ENCODE results near the gene SIGLEC9.

Gene SIGLEC9

DNA sequence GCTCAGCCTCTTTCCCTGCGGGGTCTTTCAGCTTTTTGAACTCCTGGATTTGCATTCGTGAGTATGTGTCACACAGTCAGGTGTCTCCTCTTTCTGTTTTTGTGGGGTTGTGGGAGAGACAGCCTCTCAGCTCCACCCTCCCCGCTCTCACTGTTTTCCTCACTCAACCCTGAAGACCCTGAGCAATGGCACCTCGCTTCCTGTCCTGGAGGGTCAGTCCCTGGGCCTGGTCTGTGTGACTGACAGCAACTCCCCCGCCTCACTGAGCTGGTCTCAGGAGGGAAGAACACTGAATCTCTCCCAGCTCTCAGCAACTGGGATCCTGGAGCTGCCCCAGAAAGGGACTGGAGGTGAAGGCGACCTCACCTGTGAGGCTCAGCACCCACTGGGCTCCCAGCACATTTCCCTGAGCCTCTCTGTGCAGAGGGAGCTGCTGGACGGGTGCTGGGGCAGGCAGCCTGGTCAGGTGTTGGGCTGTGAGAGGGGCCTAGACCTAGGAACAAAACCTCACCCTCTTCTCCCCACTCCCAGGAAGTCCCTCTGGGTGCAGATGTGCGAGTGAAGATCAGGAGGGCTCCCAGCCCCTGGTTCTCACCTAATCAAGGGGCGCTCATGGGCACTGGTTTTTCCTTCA lies 13.2 kb downstream of the SIGLEC9 start:
- H2AFZ ChIP-seq (ENCODE audit: insufficient read depth, low read length, poor library complexity) = no peak overlapping the region
- H2AK5ac ChIP-seq (ENCODE audit: low read length) = no peak overlapping the region
- no peaks in the 10 kb centered on the region for H3K79me2 ChIP-seq (ENCODE audit: control insufficient read depth, insufficient read depth, low read length, poor library complexity)
- H3K9me3 ChIP-seq (ENCODE audit: insufficient read depth, low read depth, low read length) = peaks cover 4% of the 10 kb centered on the region
- no CpG with 5 or more reads among the region's 9 CpGs for WGBS (ENCODE audit: extremely low coverage, insufficient coverage, insufficient read length)
- no peak overlapping the region for H4K8ac ChIP-seq (ENCODE audit: low read depth, low read length)
- no peak overlapping the region for H3K14ac ChIP-seq (ENCODE audit: low read length)
- no peak overlapping the region for H3K23ac ChIP-seq (ENCODE audit: low read length)
- H3K79me1 ChIP-seq (ENCODE audit: low read length) = no peaks in the 10 kb centered on the region
- no peak overlapping the region for H3K4me2 ChIP-seq (ENCODE audit: low read length)
- H3K4me3 ChIP-seq (ENCODE audit: low read depth, low read length) = no peak overlapping the region
- H3K27me3 ChIP-seq (ENCODE audit: insufficient read depth, low read length) = no peaks in the 10 kb centered on the region
- H4K91ac ChIP-seq (ENCODE audit: low read depth, low read length) = no peak overlapping the region
- no peak overlapping the region for H3K4ac ChIP-seq (ENCODE audit: low read depth, low read length)
- H3K9ac ChIP-seq (ENCODE audit: low read length) = no peak overlapping the region
- no peak overlapping the region for H2BK12ac ChIP-seq (ENCODE audit: low read length)
- H2BK120ac ChIP-seq (ENCODE audit: insufficient read depth, low read length, poor library complexity) = no peak overlapping the region
- H3K36me3 ChIP-seq (ENCODE audit: control insufficient read depth in 1 of 2, insufficient read depth in 2 of 2, low read length in 2 of 2) = no peaks in the 10 kb centered on the region
- no peaks in the 10 kb centered on the region for H3K4me1 ChIP-seq (ENCODE audit: control insufficient read depth in 1 of 2, insufficient read depth in 2 of 2, low read length in 2 of 2)
- H3K27ac ChIP-seq (ENCODE audit: low read depth, low read length) = no peak overlapping the region
- H4K12ac ChIP-seq (ENCODE audit: low read depth, low read length) = no peak overlapping the region
- H2BK5ac ChIP-seq (ENCODE audit: low read depth, low read length, poor library complexity) = no peak overlapping the region
- no peak for DNase-seq
- no peak overlapping the region for H3K18ac ChIP-seq (ENCODE audit: low read length)

DNA sequence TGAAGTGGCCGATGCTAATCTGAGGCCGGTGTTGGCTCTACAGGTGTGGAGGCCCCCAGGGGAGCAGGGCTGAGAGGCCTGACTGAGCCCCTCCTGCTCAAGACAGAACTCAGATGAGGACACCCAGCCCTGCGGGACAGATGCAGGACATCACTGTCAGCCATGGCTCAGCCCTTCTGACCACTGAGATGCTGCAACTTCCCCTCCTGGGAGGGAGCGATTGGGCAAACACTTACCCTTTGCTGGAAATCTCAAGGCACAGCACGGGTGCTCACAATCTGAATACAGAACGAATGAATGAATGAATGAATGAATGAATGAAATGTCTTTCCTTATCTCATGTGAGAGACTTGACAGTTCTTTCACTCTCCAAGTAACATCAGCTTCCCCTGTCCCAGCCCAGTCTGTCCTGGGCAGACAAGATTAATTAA lies 13.9 kb downstream of the SIGLEC9 start:
- no peak overlapping the region for H2BK120ac ChIP-seq (ENCODE audit: insufficient read depth, low read length, poor library complexity)
- no peaks in the 10 kb centered on the region for H3K79me1 ChIP-seq (ENCODE audit: low read length)
- H4K91ac ChIP-seq (ENCODE audit: low read depth, low read length) = no peak overlapping the region
- H3K9ac ChIP-seq (ENCODE audit: low read length) = no peak overlapping the region
- H3K27ac ChIP-seq (ENCODE audit: low read depth, low read length) = no peak overlapping the region
- H3K18ac ChIP-seq (ENCODE audit: low read length) = no peak overlapping the region
- no peaks in the 10 kb centered on the region for H3K4me1 ChIP-seq (ENCODE audit: control insufficient read depth in 1 of 2, insufficient read depth in 2 of 2, low read length in 2 of 2)
- no peak overlapping the region for H3K4ac ChIP-seq (ENCODE audit: low read depth, low read length)
- H3K36me3 ChIP-seq (ENCODE audit: control insufficient read depth in 1 of 2, insufficient read depth in 2 of 2, low read length in 2 of 2) = no peaks in the 10 kb centered on the region
- peaks cover 4% of the 10 kb centered on the region for H3K9me3 ChIP-seq (ENCODE audit: insufficient read depth, low read depth, low read length)
- no CpG with 5 or more reads among the region's 6 CpGs for WGBS (ENCODE audit: extremely low coverage, insufficient coverage, insufficient read length)
- peak in 1 of 2 donors; percentile 30 for DNase-seq
- no peak overlapping the region for H4K8ac ChIP-seq (ENCODE audit: low read depth, low read length)
- H3K23ac ChIP-seq (ENCODE audit: low read length) = no peak overlapping the region
- H4K12ac ChIP-seq (ENCODE audit: low read depth, low read length) = no peak overlapping the region
- H3K4me3 ChIP-seq (ENCODE audit: low read depth, low read length) = no peak overlapping the region
- no peaks in the 10 kb centered on the region for H3K79me2 ChIP-seq (ENCODE audit: control insufficient read depth, insufficient read depth, low read length, poor library complexity)
- H2BK12ac ChIP-seq (ENCODE audit: low read length) = no peak overlapping the region
- no peaks in the 10 kb centered on the region for H3K27me3 ChIP-seq (ENCODE audit: insufficient read depth, low read length)
- no peak overlapping the region for H3K4me2 ChIP-seq (ENCODE audit: low read length)
- no peak overlapping the region for H2BK5ac ChIP-seq (ENCODE audit: low read depth, low read length, poor library complexity)
- H3K14ac ChIP-seq (ENCODE audit: low read length) = no peak overlapping the region
- no peak overlapping the region for H2AFZ ChIP-seq (ENCODE audit: insufficient read depth, low read length, poor library complexity)
- no peak overlapping the region for H2AK5ac ChIP-seq (ENCODE audit: low read length)

DNA sequence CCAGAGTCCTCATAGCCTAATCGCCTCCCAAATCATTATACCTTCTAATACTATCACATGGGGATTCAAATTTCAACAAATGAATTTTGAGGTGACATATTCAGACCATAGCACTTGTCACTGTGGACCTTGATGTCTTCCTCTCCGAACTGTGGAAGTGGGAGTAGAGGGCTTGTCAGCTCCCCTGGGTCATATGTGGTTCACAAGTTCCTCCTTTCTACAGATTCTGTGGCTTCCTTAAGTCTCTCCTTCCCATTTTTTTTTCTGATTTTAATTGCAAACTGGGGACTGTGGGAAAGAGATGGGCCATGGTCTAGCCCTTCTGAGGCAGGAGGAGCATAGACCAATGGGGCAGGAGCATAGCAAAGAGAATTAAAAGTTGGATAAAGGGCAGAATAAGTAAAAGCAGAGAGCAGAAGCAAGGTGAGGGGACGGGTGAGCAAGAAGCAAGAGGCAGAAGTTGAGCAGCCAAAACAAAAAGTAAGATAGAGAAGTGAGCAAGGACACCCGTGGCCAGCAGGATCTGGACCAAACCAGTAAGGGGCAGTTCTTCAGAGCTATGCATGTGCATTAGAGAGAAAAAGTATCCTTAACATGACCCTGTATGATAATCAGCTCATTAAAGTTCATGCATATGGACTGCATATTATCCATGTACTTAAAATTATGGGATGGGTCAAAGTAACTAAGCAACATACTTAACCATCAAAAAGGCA lies 14.8 kb downstream of the SIGLEC9 start:
- no peak overlapping the region for H3K23ac ChIP-seq (ENCODE audit: low read length)
- no peaks in the 10 kb centered on the region for H3K36me3 ChIP-seq (ENCODE audit: control insufficient read depth in 1 of 2, insufficient read depth in 2 of 2, low read length in 2 of 2)
- no peak overlapping the region for H2AFZ ChIP-seq (ENCODE audit: insufficient read depth, low read length, poor library complexity)
- no peak overlapping the region for H3K27ac ChIP-seq (ENCODE audit: low read depth, low read length)
- peaks cover 0 to under 1% of the 10 kb centered on the region in 2 experiments for H3K4me1 ChIP-seq (ENCODE audit: control insufficient read depth in 1 of 2, insufficient read depth in 2 of 2, low read length in 2 of 2)
- WGBS (ENCODE audit: extremely low coverage, insufficient coverage, insufficient read length) = no CpG with 5 or more reads among the region's 4 CpGs
- no peak overlapping the region for H2BK12ac ChIP-seq (ENCODE audit: low read length)
- H3K18ac ChIP-seq (ENCODE audit: low read length) = no peak overlapping the region
- no peaks in the 10 kb centered on the region for H3K79me2 ChIP-seq (ENCODE audit: control insufficient read depth, insufficient read depth, low read length, poor library complexity)
- no peaks in the 10 kb centered on the region for H3K79me1 ChIP-seq (ENCODE audit: low read length)
- peaks cover 4% of the 10 kb centered on the region for H3K9me3 ChIP-seq (ENCODE audit: insufficient read depth, low read depth, low read length)
- H4K8ac ChIP-seq (ENCODE audit: low read depth, low read length) = no peak overlapping the region
- no peak overlapping the region for H3K9ac ChIP-seq (ENCODE audit: low read length)
- no peak for DNase-seq
- no peaks in the 10 kb centered on the region for H3K27me3 ChIP-seq (ENCODE audit: insufficient read depth, low read length)
- H3K4me2 ChIP-seq (ENCODE audit: low read length) = no peak overlapping the region
- no peak overlapping the region for H2BK120ac ChIP-seq (ENCODE audit: insufficient read depth, low read length, poor library complexity)
- H3K14ac ChIP-seq (ENCODE audit: low read length) = no peak overlapping the region
- H4K12ac ChIP-seq (ENCODE audit: low read depth, low read length) = no peak overlapping the region
- no peak overlapping the region for H2AK5ac ChIP-seq (ENCODE audit: low read length)
- H3K4me3 ChIP-seq (ENCODE audit: low read depth, low read length) = no peak overlapping the region
- no peak overlapping the region for H4K91ac ChIP-seq (ENCODE audit: low read depth, low read length)
- H3K4ac ChIP-seq (ENCODE audit: low read depth, low read length) = no peak overlapping the region
- no peak overlapping the region for H2BK5ac ChIP-seq (ENCODE audit: low read depth, low read length, poor library complexity)

DNA sequence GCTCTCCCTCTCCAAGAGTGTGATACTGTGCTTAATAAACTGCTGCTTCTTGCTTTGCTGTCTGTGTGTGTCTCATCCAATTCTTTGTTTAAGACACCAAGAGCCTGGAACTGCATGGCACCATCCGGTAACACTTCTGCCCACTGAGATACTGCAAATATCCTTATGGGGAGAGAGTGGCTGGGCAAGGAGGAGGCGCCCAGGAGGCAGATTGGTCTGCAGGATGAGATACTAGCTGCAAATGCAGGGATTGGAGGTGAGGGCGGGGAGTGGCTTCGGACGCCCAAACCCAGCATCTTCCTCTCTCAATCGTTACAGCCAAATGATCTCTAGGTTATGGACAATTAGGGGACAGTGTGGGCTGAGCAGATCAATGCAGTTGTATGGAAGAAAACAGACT lies 15.7 kb downstream of the SIGLEC9 start:
- H3K36me3 ChIP-seq (ENCODE audit: control insufficient read depth in 1 of 2, insufficient read depth in 2 of 2, low read length in 2 of 2) = no peaks in the 10 kb centered on the region
- H3K4me3 ChIP-seq (ENCODE audit: low read depth, low read length) = no peak overlapping the region
- no peak overlapping the region for H3K27ac ChIP-seq (ENCODE audit: low read depth, low read length)
- no peak overlapping the region for H2BK5ac ChIP-seq (ENCODE audit: low read depth, low read length, poor library complexity)
- no peaks in the 10 kb centered on the region for H3K79me1 ChIP-seq (ENCODE audit: low read length)
- H2AFZ ChIP-seq (ENCODE audit: insufficient read depth, low read length, poor library complexity) = no peak overlapping the region
- H3K9me3 ChIP-seq (ENCODE audit: insufficient read depth, low read depth, low read length) = peaks cover 4% of the 10 kb centered on the region
- H2BK120ac ChIP-seq (ENCODE audit: insufficient read depth, low read length, poor library complexity) = no peak overlapping the region
- H3K4ac ChIP-seq (ENCODE audit: low read depth, low read length) = no peak overlapping the region
- no peak overlapping the region for H4K8ac ChIP-seq (ENCODE audit: low read depth, low read length)
- no peak for DNase-seq
- no CpG with 5 or more reads among the region's 6 CpGs for WGBS (ENCODE audit: extremely low coverage, insufficient coverage, insufficient read length)
- H4K12ac ChIP-seq (ENCODE audit: low read depth, low read length) = no peak overlapping the region
- no peak overlapping the region for H3K9ac ChIP-seq (ENCODE audit: low read length)
- peaks cover 0 to 2% of the 10 kb centered on the region in 2 experiments for H3K4me1 ChIP-seq (ENCODE audit: control insufficient read depth in 1 of 2, insufficient read depth in 2 of 2, low read length in 2 of 2)
- H3K18ac ChIP-seq (ENCODE audit: low read length) = no peak overlapping the region
- H2AK5ac ChIP-seq (ENCODE audit: low read length) = no peak overlapping the region
- no peak overlapping the region for H3K14ac ChIP-seq (ENCODE audit: low read length)
- H3K79me2 ChIP-seq (ENCODE audit: control insufficient read depth, insufficient read depth, low read length, poor library complexity) = no peaks in the 10 kb centered on the region
- no peak overlapping the region for H4K91ac ChIP-seq (ENCODE audit: low read depth, low read length)
- no peak overlapping the region for H3K23ac ChIP-seq (ENCODE audit: low read length)
- H2BK12ac ChIP-seq (ENCODE audit: low read length) = no peak overlapping the region
- no peak overlapping the region for H3K4me2 ChIP-seq (ENCODE audit: low read length)
- no peaks in the 10 kb centered on the region for H3K27me3 ChIP-seq (ENCODE audit: insufficient read depth, low read length)

All from trophoblast cell (in vitro differentiated cells and primary cell).